Islet of Langerhans (tissue), 1 donor: Measurements from ENCODE around the gene CELF6.

Experiments used
- FAIRE-seq: peaks from one replicate; lab custom pipeline; 2011; peaks lifted over from hg19 to GRCh38; lab: Jason Lieb, UNC

Gene CELF6

DNA sequence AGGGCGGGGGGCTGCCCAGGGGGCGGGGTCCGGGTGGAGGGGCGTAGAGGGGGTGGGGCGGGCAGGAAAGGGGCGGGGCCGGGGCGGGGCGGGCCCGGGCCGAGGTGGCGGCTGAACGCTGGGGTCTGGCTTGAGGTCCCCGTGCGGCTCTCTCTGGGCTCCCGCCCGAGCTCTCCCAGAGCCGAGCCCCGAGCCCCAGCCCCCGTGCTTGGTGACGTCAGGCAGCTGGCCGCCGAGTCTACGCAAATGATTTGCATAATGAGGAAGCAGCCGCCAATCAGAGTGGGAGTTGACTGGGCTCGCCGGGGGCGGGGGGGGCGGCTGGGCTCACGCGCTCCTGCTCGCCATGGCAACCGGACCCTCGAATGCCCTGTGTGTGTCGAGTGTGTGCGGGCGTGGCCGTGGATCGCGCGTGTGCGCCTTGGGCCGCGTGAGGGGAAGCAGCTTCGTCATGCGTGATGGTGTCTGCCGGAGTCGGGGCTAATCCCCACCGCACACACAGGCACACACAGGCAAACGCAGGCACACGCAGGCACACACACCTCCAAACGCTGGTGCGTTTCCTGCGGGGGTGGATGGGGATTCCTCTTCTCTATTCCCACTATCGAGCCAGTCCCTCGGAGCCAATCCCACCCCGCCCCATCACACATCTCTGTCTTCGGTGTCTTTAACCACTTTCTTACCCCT, at the start of gene CELF6:
Gene CELF6, minus strand, starts transcription at position 173 of the 687 bp plus-strand sequence. CDS start 283 bp downstream, outside the sequence.
- FAIRE-seq = no peak

DNA sequence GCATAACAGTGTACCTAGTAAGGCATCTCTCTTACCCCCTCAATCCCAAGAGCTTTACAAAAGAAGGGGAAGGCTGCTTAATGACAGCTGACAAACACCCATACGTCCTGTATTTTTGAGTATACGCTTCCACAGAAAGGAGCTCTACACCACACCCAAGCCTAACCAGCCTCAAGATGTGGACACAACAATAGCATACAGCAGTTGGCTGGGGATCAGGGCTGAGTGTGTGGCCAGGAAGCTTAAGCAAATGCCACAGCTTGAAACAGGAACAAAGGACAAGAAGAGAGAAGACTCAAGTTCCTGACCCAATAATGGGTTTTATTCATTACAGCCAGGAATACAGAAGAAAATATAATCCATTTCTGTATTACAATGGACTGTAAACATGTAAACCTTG, 48.9 kb upstream of the CELF6 start:
- FAIRE-seq = no peak

DNA sequence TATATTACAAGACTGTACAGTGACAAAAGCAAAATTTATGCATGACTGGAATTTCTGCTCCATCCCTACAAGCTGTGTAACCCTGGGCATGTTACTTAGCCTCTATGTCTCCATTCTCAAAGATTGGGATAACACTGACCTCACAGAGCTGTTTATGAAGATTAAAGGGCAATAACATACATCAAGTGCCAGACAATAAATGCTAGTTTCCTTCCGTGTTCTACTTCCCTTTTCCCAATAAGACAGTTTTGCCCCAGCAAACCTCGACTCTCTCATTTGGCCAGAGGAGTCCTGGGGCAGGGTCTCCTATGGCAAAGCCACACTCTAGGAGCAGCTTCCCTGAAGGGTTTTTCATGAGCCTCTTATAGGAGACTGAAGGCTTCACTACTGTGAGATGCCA, 48.4 kb upstream of the CELF6 start:
- no peak for FAIRE-seq

DNA sequence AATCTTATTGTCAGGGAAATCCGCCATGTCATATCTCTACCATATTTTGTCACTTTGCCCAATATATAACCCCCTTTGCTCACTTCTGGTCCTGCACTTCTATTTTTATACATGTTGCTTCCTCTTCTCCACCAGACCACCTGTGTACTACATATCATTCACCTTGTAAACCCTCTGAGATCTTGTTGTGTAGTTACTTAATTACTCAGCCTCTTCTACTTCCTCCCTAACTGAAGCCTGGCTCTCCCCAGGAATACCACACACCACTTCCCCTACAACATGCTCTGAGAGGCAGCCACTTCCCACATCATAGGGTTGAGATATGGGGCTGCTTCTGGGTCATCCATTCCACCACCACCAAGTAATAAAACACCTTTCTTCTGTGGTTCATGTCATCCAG, 45.9 kb upstream of the CELF6 start:
- no peak for FAIRE-seq

DNA sequence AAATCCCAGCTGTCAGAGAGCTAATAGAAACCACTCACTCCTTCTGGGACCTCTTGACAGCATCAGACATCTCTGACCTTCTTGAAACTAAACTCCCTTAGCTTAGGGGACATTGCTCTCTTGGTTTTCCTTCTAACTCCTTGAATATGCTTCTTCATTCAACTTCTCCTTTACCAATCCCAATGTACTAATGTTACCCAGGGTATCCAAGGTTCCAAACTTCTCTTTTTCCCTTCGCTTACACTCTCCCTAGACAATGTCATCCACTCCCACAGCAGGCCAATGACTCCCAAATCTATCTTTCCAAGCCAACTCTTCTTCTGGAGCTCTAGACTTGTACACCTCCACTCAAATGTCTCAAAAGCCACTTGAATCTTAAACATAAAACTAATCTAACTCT, 41.2 kb upstream of the CELF6 start:
- FAIRE-seq = no peak

DNA sequence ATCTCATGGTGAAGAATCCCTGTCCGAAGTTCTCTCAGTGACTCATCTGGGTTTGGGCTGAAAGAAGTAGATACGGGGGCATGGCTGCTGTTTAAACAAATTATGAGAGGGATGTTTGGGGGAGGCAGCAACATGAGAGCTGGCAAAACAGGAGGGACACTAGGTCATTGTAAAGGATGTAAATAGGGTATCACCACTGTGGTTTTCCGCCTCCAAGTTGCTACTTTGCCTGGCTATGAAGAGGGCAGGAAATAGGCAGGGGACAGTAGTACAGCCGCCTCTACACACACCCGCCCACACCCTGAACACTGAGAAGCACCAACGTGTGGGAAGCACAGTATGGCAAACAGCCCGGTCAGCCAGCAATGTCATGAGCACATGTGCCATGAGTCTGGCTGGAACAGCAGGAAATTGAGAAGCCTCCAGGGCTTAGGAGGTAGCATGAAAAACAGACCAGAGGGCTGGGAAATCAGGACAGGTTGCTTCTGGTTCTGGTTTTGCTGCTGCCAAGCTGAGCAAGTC, 38.8 kb upstream of the CELF6 start:
- FAIRE-seq = no peak

DNA sequence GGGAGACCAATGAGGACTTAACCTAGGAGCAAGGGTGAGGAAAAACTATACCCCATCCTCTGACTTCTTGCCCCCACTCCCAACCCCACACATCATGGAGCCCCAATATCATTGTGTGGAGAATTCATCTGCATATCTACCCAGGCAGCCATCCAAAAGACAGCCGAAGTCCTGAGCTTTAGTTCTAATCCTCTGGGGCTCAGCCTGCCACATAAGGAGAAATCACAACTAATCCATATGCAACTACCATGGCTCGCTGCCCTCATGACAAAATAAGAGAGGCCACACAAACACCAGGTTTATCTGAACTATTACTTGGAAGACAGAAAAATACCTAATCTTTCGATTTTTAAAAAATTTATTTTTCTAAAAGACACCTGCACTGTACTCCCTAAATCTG, 38.2 kb upstream of the CELF6 start:
- no peak for FAIRE-seq

DNA sequence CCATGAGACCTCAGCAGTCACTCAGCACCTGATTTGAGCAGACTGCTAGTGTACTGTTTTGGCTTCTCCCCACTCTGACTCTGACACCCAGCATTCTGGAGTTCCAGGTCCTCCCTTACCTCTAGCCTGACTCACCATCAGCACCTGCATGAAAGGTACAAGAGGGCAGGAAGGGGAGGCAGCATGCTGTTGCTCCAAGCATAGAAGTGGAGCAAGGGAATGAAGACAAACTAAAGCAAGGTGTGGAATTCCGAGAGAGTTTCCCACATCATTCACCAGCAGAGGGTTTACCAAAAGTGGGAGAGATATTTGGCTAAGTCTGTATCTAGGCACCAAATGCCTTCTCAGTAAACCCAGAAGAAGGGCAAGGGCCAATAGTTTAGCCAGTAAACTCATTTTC, 34.5 kb upstream of the CELF6 start:
- FAIRE-seq = no peak

DNA sequence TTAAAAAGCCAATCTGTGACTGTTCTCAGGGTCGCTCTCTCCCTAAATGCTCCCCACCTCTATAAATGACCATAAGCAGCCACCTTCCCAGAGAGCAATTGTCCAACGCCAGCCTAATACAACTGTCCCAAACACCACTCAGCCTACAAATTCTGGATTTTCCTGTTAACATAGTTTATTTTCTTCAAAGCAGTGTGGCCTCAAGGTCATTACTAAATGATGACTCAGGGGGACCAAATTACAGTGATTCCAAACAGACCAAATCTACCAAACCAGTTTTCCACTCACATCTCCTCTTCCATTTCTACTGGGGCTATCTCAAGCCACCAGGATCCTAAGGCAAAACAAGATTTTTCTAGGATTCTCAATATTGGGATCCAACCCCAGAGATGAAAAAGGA, 33.3 kb upstream of the CELF6 start:
- FAIRE-seq = no peak

DNA sequence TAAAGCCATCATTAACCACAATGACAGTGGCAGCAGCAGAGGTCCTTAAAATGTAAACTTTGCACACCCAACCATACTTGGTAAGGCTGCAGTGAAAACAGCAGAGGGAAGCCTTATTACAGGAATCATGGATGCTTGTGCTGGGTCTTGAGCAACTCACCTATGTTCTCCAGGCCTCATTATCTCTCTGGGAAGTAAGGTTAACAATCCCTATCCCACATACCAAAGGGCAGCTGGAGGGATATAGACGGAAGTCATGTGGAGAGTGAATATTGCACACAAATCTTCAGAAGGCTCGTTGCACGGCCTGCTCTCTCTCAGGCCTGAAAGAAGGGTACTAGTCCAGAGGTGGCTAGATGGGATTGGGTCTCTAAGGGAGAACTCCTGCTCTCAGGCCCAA, 25.8 kb upstream of the CELF6 start:
- FAIRE-seq = no peak

DNA sequence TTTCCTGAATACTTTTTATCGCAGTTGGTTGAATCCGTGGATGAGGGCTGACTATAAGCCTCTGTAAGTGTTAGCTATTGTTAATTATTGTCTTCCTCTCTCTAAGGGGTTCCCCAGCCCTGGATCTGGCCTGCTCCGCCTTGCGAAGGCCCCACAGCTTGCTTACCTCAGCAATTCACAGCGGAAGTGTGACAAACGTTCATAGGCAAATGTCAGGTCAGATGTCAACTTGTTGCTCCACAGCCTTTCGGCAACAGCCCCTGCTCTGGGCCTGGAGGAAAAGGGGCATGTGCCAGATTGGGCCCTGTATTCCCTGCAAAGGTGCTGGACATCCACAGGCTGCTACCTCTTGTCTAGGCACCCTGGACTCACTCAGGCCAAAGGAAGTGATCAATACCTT, 25.3 kb upstream of the CELF6 start:
- no peak for FAIRE-seq

DNA sequence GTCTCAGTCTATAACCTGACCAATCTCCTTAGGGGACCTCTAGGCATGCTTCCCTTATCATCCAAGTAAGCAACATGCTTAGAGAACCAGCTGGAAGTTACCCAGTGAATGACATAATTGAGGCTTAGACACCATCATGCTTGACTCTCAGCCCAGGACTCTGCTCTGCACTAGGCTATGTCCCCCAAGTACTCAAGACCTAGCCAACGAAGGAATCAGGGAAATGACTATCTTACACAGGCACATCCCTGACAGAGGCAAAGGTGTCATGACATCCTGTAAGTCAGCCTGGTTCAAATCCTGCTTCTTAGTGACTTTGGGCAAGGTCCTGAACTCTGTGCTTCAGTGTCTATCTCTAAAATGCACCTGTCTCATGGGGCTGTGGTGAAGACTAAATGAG, 24.6 kb upstream of the CELF6 start:
- FAIRE-seq = no peak

DNA sequence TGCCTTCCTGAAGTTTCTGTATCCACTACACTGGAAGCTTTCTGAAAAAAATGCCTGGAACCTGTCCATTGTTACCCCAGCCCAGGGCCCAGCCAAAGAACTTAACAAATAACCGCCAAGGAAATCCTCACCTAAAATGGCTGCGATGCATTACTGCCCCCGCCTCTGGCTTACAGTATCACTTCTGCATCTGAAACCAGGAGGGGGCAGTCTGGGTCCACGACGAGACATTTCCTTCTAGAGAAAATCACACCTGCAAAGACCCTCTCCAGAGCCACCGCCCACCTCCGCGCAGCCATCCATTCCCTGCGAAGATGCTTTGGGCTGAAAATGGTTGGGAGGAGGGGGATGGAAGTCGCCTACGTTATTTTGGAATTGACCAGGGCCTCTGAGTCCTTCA, 22.4 kb upstream of the CELF6 start:
- FAIRE-seq = no peak

DNA sequence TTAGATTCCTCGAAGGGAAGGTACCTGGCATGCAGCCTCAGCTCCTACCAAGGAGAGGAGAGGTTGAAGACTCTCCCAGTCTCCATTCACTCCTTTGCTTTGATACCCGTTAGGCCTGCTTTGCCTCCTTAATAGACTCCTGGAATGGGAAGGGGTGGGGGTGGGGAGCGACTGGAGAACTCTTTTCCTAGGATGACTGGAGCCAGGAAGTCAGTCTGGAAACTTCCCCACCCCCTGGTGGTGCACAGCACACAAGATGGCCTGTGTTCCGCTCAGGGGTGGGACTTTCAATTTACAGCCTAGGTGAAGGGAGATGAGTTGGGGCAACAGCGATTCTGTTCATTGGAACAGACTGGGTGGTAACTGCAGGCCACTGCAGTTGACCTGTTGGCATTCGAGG, 21.4 kb upstream of the CELF6 start:
- no peak for FAIRE-seq

DNA sequence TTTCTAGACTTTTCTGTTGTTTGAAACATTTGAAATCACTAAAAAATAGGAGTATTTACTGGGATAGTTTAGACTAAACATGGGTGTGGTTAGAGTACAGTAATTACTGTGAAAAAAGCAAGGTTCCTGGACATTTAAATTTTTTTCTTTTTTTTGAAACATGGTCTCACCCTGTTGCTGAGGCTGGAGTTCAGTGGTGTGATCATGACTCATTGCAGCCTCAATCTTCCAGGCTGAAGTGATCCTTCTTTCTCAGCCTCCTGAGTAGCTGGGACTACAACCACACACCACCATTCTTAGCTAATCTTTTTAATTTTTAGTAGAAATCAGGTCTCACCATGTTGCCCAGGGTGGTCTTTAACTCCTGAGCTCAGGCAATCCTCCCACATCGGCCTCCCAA, 20.4 kb upstream of the CELF6 start:
- no peak for FAIRE-seq

DNA sequence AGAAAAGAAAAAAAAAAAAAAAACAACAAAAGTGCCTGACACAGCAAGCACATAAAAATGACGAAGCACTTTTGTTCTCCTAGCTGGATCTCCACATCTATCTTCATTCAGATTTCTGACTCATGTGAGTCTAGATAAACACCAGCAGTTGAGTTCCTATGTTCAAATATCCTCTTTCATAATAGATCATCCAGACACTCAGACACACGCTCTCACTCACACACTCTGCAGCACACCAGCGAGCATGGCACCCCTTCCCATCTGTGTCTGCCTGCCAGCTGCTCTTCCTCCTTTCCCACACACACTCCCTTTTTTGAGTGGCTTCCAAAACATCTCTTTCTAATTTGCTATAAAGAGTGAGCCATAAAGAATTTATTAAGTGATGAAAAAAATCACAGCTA, 19.8 kb upstream of the CELF6 start:
- peak; percentile 41 for FAIRE-seq

DNA sequence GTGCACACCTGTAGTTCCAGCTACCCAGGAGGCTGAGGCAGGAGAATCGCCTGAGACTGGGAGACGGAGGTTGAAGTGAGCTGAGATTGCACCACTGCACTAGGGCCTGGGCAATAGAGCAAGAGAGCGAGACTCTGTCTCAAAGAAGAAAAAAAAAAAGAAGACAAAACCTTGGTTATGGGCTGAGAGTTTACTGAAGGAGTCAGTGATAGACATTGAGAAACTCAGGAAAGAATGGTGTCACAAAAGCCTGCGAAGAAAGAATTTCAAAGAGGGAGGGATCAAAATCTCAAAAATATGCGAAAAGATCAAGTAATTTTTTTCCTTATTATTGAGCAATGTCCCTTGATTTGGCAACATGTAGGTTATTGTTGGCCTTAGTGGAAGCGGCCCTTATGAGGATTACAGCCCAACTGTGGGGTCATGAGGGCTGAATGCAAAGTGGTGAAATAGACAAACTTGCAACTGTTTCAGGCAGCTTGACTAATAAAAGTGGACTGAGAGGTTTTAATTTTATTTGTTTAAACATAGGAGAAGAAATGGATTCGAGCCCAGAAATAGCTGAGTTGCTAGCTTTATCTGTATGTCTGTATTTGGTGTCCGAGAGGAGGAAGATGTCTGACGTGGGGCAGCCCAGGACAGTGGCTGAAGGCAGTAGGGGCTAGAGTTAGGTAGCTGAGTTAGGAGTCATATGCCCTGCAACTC, 18.8 kb upstream of the CELF6 start:
- no peak for FAIRE-seq

DNA sequence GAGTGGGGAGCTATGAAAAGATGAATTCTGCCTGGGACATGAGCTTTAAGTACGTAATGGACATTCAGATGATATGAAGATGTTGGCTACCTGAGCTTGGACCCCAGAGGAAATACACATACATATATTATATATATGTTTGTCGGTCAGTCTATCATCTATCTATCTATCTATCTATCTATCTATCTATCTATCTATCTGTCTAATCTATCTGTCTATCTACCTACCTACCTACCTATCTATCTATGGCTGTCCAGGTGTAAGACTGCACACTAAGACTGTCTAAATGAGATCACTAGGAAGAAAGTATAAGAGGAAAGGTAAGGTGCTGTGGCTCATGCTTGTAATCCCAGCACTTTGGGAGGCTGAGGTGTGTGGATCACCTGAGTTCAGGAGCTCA, 18.2 kb upstream of the CELF6 start:
- no peak for FAIRE-seq

DNA sequence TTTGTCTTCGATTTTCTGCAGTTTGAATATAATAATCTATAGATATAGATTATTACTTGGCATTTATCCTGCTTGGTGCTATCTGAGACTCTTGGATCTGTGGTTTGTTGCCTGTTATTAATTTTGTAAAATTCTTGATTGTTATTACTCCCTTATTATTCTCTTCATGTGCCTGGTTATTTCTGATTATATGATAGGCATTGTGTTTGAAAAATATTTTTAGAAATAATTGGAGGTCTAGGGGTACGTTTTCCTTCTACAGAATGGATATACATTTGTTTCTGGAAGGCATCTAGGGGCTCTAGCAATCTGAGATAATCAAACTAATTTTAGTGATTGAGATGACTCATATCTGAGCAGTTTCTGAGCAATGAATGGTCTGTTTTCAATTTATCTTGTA, 14.9 kb upstream of the CELF6 start:
- no peak for FAIRE-seq

DNA sequence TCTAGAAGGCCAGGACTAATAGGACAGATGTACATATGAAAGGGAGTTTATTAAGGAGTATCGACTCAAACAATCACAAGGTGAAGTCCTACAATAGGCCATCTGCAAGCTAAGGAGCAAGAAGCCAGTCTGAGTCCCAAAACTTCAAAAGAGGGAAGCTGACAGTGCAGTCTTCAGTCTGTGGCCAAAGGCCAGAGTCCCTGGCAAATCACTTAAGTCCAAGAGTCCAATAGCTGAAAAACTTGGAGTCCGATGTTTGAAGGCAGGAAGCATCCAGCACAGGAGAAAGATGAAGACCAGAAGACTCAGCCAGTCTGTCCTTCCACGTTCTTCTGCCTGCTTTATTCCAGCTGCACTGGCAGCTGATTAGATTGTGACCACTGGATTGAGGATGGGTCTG, 11.1 kb upstream of the CELF6 start:
- no peak for FAIRE-seq

DNA sequence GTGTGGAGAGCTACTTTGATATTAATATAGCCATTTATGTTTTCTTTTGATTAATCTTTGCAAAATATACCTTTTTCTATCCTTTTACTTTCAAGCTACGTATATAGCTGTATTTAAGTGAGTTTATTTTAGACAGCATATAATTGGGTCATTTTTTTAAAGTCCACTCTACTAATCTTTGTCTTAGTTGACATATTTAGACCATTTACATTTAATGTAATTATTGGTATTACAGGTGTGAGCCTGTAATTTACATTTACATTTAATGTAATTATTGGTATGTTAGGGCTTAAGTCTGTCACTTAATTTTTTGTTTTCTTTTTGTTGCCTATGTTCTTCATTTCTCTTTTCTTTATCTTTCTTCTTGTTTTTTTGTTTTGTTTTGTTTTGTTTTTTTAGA, 3.8 kb upstream of the CELF6 start:
- FAIRE-seq = no peak

DNA sequence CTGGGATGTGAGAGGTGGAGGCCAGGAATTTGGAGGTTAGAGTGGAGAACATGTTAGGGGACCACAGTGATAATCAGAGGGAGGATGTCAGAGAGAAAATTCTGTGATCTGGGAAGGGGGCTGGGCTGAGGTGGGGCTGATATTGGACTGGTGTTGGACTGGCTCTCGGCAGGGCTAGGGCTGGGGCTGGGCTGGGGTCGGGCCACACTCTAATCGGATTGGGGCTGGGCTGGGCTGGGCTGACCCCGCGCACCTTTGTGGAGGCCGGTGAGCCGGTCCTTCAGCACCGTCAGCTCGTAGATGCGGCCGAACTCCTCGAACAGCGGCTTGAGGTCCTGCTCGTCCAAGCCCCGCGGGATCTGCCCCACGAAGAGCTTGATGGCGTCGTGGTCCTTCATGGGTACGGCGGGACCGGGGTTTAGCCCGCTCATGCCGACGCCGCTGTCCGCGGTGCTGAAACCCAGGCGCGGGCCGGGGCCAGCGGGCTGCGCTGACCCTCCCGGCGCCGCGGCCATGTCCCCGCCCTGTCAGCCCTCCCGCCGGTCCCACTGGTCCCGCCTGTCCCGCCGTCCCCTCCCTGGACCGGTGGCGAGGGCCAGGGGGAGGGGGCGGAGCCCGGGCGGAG, 485 bp downstream of the CELF6 start:
- FAIRE-seq = no peak

DNA sequence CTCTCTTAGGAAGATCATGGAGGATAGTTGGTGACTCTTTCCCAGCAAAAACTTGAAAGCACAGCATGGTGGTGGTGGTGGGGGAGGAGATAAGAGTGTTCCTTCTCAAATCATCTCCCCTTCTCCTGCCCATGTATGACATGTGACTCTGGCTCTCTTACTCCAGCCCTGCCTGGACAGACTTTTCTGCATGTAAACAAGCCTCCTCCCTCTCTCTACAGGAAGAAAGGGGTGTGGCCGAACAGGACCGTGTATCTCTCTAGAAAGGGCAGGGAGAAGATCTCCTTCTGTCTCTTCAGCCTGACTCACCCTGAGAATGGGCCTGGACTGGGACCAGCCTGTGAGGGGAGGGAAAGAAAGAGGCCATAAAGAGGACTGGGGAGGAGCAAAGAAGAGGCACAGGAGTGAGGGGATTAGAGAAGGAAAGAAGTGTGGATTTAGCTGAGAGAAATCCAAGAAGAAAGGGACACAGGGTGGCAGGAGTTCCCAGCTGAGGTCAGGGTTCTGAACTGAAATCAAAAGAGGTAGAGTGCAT, 1.5 kb downstream of the CELF6 start:
- no peak for FAIRE-seq
